Right forelimb (tissue), 1 donor: ENCODE measurements around the gene AOPEP.

Source experiments
- DNase-seq: peaks from one replicate; pipeline ENCODE4 v3.0.0-alpha.2; 2018

Gene AOPEP

DNA sequence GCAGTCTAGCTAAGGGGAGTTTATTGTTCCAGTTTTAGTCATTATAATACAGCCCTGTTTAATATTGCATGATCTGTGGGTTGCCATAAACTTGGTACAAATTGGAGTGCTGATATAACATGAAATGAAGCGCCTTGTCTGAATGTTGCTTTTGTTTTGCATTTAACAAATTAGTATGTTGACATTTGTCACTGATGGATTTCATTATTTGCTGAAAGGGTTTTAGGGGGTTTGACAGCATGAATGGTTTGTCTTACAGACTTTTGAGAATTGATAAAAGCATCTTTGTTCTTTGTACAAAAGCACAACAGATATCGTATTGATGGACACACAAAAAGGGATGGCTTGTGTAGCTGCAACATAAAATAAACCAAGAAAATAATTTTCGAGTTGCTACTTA, 178.3 kb downstream of the AOPEP start:
- DNase-seq = no peak

DNA sequence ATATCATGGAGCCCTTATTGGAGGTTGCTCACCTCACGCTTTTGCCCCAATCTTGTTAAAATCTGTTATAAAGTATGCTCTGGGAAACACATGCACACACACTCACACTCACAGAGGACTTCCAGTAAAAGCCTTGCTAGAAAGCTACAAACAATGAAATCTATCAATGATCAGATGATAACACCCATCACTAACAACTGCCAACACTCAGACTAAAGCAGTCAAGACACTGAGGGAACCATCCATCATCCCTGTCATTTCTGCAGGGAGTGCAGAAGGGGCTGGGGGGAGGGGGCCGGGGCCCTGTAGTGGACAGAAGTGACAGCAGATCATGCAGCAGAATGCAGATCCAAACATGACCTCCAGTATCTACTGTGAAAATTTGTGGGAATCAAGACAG, 179.1 kb downstream of the AOPEP start:
- no peak for DNase-seq

DNA sequence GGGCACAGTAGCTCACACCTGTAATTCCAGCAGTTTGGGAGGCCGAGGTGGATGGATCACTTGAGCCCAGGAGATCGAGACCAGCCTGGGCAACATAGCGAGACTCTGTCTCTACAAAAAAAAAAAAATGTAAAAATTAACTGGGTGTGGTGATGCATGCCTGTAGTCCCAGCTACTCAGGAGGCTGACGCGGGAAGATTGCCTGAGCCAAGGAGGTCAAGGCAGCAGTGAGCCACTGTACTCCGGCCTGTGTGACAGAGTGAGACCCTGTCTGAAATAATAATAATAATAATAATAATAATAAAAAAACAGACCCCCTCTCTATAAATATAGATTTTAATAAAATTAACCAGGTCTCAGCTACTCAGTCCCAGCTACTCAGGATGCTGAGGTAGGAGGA, 179.7 kb downstream of the AOPEP start:
- DNase-seq = no peak

DNA sequence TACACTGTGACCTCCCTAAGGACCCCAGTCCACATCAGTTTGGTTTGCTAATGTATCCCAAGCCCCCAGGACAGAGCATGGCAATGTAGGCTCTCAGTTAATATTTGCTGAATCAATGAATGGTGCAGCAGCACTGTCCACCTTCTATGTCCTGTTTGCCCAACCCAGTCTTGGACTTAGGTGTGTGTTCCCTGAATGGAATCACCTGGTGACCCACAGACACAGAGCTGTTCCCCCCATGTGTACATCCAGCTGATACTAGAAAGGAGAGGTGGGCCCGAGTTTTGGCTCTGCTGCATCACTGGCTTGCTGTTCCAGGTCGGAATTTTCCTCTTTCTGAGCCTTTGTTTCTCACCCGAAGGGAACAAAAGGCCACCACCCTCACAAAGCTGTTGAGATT, 180.2 kb downstream of the AOPEP start:
- no peak for DNase-seq

DNA sequence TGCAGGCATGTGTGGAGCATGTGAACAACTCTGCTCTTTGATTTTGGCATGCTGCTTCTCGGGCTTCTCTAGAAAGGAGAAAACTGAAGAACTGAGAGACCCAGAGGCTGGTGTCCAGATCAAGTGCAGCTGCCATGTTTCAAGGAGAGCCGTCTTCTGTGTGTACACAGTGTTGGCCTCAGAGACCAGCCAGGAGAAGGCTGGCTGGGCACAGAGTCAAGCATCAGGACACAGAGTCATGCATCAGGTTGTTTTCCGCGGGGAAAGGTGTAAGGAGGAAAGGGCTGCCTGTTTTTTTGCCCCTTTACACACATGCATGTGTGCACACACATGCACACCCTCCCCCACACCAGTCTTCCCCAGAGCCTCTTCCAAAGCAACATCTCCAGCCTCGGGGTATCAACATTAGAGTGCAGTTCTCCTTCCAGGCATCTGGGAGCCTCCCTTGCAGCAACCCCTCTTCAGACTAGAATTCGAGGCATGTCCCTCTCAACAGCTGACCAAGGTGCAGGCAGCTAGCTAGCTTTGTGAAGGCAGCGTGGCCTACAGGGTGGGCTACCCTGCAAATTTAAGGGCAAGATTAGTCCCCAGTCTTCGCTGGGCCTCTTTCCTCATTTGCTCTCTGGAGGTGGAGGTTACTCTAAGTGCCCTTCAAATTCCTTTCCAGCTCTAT, 180.9 kb downstream of the AOPEP start:
- no peak for DNase-seq

DNA sequence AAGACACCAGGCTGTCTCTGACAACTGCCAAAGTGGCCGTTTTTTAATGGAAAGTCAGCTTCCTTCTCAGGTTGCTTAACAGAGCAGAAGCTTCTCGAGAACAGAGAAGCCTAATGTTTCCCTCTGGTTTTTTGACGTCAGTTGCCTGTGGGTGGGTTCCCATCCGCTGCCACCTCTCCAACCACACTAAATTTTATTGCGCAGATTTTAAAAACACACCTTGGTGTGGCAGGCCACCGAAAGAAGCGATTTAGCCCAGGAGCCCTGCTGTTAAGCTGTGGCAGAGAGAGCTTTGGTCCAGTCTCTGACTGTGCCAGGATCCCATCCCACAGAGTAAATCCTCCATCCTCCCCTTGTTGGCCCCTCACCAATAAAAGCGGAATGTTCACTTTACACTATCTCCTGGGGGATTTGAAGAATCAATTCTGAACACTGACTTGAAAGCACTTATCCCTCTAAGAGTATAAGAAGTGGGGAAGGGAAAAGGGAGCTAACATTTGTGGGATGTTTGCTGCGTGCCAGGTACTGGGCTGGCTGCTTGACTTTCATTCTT, 181.6 kb downstream of the AOPEP start:
- DNase-seq = peak; percentile 71

DNA sequence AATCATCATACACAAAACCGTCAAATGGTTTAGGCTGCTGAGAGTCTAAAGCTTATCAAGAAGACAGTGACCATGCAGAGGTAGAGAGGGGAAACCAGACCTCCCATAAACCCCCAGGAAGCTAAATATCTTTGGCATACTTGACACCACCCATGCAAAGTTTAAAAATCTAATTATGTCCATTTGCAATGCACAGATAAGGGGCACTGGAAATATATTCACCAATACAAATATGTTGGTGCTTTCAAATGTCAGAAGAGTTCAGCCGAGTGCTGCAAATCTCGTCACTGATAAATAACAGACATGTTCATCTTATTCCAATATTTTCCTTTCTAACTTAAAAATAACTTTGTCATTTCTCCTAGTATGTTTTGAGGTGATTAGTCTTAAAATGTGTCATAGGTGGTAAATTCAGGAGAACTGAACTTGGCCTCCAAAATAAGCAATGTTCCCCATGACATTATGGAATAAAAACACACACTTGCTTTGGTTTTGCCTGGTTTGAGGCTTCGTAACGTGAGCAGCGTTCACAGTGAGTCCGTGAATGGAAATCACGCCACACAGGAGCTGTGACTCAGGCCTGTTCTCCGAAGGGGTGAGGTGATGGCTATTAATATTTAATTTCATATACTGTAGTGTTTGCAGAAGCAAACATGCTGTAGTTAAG, 182.2 kb downstream of the AOPEP start:
- no peak for DNase-seq

DNA sequence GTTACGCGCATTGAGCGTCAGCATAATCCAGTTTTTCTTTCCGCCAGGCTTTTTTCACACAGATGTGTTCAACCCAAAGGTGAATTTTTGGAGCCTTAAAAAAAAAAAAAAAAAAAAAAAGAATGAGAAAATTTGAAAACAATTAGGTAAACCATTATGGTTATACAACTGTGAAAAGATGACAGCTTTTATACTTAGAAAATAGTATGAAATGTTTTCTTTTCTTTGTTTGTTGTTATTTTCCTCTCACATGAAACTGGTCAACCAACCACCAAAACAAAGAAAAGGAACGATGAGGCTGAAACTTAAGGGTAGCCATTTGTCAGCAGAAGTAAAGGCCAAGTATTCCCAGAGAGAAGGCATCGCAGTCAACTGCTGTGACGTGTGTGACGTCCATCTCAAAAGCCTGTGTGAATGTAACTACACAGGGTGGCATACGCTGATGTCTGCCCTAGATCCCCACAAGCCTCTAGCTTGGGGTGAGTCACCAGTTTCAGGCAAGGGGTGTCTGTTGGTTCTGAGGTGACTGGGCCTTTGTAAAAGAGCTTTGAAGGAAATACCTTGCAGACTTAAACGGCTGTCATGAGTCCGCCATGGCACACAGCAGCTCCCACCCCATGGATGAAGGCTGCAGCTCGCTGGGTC, 182.9 kb downstream of the AOPEP start:
- no peak for DNase-seq

DNA sequence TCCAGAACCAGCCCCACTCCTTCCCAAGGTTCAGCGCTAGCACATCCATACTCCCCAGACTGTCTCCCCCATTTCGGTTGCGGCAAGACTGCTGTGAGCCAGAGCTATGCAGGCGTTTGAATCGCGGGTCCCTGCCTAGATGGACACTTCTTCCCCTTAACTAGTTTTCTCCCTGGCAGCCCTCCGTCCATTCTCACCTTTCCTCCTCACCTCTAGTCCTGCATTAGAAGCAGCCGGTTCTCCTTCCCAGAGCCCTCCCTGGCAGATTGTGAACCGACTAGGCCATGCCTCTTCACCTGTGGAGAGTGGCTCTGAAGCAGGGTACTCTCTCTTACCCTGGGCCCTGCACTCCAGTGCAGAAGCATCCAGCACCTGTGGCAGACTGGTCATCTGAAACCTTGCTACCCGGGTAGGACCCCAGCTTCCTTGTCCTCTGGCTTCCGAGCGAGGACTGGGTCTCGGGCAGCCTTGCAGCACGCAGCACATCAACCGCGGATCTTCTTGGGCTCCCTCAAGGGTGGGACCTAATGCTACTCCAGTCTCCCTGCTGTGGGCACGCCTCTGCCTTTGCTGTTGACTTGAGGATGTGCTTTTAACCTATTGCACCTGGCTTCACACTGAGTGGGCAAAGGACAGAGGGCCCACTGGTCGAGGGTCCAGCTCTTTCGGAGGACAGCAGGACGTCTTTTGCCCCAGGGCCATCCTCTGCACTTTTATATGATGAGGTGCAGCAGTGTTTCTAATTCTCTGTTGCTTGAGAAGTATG, 183.6 kb downstream of the AOPEP start:
- DNase-seq = no peak

DNA sequence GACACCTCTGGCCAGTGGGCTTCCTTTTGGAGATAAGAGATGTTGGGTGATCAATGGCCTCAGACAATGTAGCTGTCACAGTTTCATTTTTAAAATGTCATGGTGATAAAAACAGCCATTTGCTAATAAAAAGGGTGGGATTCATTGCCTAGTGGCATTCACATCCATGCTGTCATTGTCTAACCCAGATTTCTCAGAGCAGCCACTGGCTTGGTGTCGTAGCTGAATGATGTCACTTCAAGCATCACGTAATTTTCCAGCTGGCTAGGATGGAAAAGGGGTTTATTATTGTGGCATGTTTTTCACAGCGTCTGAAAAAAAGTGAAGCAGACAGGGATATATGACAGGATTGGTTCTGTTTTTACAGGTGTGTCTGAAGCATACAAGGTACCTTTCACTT, 184.7 kb downstream of the AOPEP start:
- DNase-seq = no peak

DNA sequence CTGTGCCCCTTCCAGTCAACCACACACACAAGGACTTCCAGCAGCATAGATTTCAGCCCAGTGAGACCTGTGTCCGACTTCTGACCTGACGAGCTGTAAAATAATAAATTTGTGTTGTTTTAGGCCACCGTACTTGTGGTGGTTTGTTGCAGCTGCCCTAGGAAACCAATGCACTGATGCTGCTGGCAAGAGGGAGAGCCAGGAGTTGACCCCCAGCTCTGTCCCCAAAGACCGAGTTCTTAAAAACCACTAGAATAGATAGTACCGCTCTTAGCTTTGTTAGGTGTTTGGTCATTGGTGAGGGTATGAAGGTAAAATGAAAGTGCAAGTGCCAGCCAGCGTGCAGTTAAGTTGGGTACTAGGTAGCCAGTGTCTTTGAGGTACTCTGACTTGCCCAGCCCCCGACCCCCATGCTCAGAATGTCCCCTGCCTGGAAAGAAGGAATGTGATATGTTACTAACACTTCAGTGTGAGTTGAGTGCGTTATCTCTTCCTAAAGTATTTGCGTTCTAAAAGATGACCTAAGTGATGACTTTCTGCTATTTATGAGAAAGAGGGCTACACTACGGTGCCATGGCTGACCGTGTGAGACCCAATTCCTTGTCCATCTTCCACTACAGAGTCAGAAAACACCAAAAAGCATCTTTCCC, 185.6 kb downstream of the AOPEP start:
- DNase-seq = no peak

DNA sequence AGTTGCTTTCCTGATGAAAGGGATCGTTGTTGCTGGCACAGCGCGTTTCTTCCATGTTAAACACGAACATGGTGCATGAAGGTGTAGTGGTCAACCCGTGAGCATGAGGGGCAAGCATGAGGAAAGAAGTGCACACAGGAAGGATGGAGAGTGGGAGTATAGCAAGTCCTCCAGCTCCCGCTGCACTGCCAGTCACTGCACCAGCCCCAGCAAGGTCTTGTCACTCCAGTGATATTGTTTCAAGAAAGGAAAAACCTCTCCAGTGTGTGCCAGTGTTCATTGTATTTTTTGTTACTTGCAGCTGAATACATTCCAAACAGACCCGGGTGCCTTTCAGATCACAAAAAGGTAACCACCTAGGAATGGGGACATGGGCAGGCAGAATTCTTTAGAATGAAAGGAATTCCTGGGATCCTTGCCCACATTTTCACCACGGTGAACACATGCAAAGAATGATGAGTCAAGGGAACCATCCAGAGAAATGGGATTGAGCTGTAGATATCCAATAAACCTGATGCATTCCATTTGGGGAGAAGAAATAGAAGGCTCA, 186.3 kb downstream of the AOPEP start:
- no peak for DNase-seq

DNA sequence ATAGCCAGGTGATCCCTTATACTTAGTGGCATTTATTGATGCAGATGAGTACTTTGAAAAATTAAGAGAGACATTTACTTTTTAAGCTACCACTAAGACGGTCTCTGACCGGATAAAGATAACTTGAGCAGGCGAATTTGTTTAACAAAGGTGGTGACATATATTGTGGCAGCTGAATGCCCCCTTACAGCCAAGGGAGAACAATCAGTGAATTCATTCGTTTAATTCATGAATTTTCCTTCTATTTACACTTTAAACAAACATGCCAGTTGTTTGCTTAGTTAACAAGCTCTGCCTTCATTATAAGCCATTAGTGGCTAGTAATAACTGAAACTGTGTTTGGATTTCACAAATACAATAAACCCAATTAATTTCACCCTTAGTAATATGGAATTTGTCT, 187.1 kb downstream of the AOPEP start:
- no peak for DNase-seq

DNA sequence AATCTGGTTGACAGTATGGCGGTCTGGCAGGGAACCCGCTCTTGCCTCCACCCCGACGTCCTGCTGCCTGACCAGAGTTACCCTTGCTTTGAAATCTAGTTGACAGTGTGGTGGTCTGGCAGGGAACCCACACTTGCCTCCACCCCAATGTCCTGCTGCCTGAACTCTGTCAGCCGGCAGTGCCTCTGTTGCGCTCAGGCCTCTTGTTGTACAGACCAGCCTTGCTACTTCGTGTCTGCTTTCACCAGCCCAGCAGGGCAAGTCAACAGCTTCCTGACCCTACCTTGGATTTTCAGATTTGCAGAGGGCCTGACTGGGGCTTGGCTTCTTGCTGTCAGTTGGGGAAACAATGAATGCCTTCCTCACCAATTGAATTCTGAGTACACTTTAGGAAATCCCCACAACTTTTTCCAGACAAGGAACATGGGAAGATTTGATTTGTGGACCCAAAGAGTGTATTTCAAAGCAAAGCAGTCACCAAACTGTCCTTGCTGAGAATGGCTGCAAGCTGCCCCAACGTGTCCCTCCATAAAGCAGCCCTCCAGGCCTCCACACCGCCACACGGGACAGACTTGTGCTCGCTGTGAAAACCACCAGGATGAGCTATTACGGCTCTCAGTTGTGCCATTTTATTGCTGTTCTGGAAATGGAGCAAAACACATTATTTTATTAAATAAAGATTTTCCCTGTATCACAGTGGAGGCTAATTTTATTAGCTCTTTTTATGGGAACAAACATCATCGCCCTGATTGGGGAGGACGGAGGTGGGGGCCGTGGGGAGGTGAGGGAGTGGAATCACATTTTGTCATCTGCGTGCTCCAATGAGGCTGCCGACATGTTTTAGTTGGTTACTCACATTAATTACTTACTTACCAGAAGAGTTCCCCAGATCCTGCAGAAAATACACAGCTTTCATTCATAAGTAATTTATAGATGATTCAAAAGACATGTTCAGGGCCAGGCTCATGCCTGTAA, 189.3 kb downstream of the AOPEP start:
- no peak for DNase-seq

DNA sequence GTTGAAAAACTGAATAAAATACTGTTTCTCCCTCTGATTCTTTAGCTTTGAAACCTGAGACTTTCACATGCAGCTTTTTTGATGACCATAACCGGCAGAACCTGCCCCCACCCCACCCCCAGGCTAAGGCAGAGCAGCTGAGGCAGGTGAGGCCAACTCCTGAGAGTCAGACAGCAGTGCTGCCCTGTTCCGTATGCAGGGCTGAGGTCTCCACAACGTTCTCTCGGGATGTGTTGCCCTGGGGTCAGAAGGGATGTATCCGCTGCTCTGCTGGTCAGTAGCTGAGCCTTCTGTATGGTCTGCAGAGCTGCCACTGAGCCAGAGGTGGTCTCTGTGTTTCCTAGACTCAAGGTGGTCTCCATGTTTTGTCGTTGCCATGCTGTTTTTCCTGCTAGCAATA, 190.5 kb downstream of the AOPEP start:
- no peak for DNase-seq

DNA sequence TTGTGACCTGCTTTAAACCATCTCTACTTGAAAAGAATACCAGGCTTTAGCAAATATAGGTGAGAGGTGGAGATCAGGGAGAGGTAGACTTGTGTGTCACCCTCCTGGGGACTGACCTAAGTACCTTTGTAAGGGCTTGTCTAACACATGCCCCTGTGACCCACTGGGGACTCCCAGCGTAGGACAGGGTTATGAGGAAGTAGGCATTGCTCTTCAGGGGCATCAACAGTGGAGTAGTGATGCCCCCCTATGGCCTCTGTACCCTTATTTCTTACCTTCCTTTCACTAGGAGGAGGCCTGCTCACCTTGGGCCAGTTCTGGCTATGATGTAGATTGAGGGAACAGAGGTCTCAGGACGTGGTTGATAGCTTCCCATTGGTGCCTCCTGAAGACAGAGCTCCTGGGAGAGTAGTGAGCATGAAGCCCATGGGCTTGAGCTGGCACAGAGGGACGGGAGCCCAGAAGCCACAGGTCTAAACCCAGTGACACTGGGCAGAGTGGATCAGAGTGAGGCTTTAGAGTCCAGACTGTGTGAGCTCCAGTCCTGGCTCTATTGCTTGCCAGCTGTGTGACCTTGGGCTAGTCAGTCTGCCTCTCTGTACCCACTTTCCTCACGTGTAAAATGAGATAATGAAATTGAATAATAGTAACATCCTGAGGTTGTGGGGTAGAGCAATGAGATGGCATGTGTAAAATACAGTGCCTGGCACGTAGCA, 191.7 kb downstream of the AOPEP start:
- DNase-seq = no peak

DNA sequence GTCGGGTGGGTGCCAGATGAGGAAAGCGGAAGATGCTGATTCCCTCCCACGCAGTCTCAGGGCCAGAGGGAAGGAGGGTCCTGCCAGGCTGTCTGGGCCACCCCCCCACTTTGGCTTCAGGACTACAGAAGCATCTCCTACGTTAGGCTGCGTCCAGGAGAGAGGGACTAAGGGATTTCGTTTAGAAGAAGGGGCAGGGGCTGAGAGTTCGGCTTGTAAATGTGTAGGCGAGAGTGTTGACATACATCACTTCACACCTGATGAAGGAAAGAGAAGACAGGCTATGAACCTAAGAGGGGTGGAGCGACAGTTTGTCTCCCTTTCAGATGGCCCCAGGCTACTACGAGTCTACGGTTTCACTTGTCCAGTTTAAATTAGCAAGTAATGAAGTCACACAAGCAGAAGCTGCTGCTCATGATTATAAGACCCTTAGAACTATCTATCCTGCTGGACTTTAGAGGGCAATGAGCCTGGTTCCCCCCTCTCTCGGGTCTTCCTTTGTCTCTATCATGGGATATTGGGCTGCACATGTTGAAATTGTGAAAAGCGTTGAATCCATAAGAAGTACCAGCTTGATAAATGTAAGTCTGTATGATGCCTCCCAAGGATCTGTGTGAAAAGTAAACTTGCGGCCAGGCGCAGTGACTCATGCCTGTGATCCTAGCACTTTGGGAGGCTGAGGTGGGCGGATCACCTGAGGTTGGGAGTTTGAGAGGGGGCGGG, 193.0 kb downstream of the AOPEP start:
- DNase-seq = no peak

DNA sequence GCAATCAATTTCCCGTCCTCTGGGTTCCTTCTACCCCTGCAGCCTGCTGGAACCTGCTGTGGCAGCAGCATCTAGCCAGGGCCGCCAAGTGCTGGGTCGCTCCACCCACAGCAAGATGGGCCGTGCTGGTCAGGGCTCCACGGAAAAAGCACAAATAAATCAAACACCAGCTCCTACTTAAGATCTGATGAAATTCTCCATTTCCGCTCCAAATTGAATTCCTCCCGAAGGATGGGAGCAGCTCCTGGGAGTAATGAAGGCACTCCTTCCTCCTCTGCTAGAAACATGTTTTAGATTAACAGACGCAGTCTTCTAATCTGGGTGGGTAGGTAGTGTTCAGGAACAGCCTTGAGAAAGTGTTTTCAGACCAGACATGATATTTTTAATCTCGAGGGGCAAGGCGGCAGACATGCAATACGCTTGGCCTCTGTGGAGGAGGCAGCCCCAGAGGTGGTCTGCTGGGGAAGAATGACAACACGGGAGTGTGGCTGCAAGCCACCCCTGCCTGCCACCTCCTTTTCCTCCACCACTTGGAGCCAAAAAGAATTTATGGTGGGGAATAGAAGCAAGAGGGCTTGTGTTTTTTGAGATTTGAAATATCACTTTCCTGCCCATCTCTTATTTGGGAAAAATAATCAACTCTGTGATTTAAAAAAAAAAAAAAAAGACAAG, 194.1 kb downstream of the AOPEP start:
- no peak for DNase-seq

DNA sequence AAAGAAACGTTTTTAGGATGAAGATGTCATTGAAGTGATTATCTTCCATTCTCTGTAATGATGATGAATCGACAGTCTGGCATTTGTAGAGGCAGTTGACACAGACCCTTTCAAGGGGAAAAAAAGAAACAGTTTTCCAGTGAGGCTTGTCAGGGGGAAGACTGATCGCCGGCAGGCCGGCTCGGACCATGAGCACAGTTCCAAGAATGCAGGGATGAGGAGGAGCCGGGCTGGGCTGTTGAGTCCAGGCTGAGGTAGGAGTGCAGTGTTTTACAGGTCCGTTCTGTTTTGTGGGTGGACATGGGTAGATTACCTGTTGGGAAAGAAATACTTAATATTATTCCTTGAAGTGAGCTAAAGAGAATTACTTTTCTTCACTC, 194.6 kb downstream of the AOPEP start:
- DNase-seq = no peak
